NCI-H1092 treated with DMSO at 0.1 percent for 48 hours (cell line): ENCODE data around the gene LHFPL6.

ENCODE experiments used
- DNase-seq: peaks from one replicate; lab custom pipeline; 2025; lab: John Stamatoyannopoulos, UW

The LHFPL6 gene

DNA sequence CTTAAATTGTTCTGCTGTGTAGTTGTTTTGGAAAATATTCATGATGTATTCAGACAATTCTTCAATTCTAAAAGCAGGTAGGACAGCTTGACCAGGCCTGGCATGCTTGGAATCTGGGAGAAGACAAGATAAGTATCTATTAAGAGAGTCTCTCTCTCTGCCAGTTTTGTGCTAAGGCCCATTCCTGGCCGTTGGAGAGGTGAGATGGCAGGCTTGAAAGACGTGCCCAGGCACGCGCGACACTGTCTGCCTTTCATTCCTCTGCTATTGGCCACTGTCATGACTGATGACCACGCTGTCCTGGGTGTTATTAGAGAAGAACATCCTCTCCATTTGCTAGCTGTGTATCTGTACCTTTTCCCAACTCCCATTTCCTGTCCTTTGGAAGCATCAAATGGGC lies 90.3 kb downstream of the LHFPL6 start:
- DNase-seq = no peak

- DNase-seq = peak; percentile 62
Measured at GRCh38 chr13:39510316-39510695, 92.7 kb downstream of the LHFPL6 start.

- DNase-seq = peak; percentile 54
Measured at GRCh38 chr13:39509616-39510315, 93.2 kb downstream of the LHFPL6 start.

- no peak for DNase-seq
Measured at GRCh38 chr13:39506559-39507390, 96.2 kb downstream of the LHFPL6 start.

GRCh38 chr13:39505151-39505550 lies 97.8 kb downstream of the LHFPL6 start:
- DNase-seq = no peak

- no peak for DNase-seq
Measured at GRCh38 chr13:39503048-39503447, 99.9 kb downstream of the LHFPL6 start.

DNA sequence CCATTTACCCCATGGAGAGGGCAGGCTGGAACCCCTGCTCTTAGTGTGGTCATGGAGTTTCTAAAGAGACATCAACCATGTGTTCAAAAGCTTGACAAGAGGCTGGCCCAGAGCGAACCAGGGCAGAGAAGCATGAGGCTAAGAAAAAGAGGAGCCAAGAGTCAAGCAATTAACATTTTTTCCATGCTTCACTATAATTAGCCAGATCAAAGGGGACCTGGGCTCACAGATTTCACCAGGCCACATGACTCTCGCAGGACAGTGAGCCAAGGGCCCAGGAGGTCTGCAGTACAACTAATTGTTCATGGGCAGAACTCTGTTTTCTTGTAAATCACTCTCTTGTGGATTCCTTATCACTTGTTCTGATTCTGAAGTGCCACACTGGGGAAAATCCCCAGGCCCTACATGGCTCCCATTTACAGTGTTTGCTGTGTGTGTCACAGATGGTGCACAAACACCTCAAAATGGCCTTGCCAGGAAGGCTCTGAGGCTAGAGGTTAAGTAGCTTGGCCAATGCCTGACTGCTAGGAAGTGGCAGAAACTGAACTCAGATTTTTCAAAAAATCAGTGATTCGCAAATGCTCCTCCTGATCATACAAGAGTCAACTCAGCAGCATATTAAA lies 101.2 kb downstream of the LHFPL6 start:
- no peak for DNase-seq

- DNase-seq = peak; percentile 38
Measured at GRCh38 chr13:39499604-39500003, 103.4 kb downstream of the LHFPL6 start.

- no peak for DNase-seq
Measured at GRCh38 chr13:39498471-39499114, 104.4 kb downstream of the LHFPL6 start.

DNA sequence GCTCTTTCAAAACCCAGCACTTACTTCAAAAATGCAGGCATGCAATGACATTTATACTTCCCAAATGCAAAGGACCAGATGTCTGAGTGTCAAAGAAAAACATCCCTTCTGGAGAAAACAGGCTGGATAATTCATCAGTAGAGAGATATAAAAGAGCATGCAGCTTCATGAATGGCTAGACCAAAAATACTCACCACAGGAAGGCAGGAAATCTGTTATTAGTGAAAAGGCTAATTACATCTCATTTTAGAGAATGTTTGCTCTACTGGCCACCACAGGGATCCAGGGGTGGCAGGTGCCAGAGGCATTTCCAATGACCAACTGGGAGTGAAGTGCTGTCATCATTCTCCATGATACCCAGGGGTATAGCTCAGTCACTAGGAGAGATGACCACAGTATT lies 106.5 kb downstream of the LHFPL6 start:
- peak; percentile 67 for DNase-seq

GRCh38 chr13:39494633-39495032 lies 108.4 kb downstream of the LHFPL6 start:
- DNase-seq = no peak

GRCh38 chr13:39494006-39494405 lies 109.0 kb downstream of the LHFPL6 start:
- no peak for DNase-seq

DNA sequence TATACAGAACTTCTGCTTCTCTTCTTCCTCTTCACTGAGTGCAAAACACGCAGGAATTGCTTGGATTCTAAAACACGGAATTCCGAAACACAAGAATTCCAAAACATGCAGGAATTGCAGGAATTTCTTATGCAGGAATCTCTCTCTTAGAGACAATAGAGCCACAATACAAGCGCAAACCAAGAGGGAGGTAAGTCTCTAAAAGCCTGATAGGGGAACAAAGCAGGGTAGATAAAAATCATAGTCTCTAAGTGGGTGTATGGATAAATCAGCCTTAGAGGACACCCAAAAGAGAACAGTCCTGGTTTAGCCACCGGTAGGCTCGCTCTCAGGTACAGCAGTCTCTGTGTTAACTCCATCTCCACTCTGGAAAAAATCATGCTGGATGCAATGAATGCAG lies 112.9 kb downstream of the LHFPL6 start:
- no peak for DNase-seq

DNA sequence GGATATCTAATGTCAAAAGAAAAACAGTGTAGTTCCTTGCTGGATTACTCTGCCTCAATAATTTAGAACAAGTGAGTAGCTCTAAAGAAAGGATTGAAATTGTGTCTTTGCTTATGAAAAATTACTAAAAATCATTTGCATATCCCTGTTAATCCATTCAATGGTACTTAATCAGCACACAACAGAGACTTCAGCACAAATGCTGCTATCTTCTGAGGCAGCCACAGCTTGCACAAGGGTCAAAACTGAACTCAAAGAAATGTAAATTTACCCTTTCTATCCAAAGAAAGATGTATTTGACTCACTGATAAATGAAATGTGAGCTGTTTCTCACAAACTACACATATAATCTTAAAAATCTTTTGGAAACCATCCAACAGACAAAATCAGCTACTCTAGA lies 116.2 kb downstream of the LHFPL6 start:
- no peak for DNase-seq

DNA sequence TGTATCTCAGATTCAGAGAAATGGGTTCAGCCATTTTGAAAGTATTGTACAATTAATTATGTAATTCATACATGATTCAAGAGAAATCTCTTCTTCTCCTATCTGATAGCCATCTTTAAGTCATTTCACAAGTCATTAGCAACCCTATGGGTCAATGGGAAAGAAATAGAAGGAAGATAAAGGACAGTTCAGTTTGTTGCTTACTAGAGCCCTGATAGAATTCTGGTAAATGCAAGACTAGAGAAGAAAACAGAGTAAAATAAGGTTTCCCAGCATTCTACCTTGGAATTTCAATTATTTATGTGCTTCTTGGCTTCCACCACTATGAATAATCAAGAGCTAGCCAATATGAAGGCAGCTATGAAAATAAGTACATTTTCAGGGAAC lies 117.7 kb downstream of the LHFPL6 start:
- no peak for DNase-seq

DNA sequence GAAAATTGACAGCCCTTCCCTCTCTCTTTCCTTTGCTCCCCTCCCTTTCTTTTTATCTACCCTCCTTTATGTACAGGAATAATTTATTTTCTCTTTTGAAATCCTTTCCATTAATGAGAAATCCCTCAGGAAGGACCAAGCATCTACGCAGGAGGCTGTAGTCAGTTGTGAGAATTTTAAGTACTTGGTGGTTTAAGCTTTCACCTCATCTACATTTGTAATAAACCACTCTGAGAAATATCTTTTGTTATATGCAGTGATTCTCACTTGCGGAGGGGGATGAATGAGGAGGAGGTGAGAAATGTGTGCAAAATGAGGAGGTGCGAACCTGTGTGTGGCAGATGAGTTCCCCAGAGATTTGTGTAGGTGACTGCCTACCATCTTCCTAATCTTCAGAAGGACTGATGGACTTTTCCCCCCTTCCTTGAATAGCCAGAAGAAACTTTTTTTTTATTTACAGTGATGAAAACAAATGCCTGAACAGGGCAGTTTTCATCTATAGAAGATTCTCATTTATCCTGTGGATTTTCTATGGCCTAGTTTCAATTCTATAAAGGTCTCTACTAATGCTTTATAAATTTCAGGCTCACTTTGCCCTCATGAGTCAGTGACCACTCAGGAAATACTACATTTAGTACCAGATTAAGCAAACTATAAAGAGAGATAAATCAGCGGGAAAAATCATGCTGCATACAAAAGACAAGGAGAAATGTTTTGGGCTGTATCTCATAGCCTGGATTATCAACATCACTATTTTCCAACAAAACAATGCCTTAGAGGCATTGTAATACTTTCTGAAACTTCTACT lies 118.3 kb downstream of the LHFPL6 start:
- no peak for DNase-seq

DNA sequence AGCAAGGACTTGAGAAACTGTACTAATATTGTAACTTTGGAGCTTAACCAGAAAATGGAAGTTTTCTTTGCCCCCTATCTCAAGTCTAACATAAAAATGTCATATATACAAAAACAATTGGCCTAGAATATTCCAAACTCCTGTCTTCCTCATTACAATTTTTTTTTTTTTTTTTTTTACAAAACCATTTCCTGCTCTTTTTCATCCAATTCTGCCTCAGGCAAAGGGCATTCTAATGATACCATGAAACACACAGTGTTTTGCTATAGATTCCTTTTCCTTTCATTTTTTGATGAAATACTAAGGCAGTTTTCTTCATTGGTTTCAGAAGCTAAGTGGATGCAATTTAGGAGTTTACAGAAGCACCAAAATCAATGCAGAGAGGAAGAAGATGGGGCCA lies 119.7 kb downstream of the LHFPL6 start:
- DNase-seq = no peak

DNA sequence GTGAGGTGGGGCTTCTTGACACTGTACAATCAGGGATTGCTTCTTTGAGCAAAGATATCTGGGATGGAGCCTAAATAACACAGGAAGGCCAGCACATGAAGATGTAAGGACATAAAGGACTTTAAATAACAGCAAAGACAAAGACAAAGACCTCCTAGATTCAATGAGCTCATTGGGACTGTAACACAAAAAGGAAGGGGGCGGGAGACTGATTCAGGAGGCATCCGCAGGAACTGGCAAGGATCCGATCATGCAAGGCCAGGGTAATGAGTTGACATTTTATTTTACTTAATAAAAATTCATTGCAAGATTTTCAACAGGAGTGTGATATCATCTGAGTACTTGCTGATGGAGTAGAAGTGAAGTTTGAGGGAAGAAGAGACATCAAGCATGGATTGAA lies 121.5 kb downstream of the LHFPL6 start:
- DNase-seq = no peak

GRCh38 chr13:39474600-39474999 lies 128.4 kb downstream of the LHFPL6 start:
- no peak for DNase-seq

GRCh38 chr13:39469676-39470075 lies 133.3 kb downstream of the LHFPL6 start:
- DNase-seq = no peak

- no peak for DNase-seq
Measured at GRCh38 chr13:39468306-39468705, 134.7 kb downstream of the LHFPL6 start.

- DNase-seq = no peak
Measured at GRCh38 chr13:39463611-39464010, 139.4 kb downstream of the LHFPL6 start.
